ENCODE results near the gene MSANTD1.

MSANTD1 gene

DNA sequence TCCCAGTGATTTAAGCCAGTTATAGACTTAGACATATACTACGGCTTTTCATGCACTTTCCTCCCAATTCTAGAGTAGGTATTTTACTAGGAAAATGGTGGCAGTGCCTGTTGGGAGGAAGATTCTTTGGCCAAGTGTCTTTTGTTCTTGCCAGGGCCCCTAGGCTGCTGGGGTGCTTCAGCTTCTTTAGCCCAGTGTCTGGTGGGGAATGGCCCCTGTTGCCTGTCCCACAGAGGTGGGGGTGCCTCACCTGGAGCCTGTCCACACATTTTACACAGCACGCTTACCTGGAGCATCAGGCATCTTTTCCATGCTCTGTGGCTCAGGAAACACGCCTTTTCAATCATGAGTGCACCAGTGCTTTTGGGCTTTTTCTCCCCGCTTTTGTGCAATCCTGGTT lies 33.2 kb upstream of the MSANTD1 start:
- FAIRE-seq (no peak), DNase-seq (ENCODE audit: low spot score) (no peak)

DNA sequence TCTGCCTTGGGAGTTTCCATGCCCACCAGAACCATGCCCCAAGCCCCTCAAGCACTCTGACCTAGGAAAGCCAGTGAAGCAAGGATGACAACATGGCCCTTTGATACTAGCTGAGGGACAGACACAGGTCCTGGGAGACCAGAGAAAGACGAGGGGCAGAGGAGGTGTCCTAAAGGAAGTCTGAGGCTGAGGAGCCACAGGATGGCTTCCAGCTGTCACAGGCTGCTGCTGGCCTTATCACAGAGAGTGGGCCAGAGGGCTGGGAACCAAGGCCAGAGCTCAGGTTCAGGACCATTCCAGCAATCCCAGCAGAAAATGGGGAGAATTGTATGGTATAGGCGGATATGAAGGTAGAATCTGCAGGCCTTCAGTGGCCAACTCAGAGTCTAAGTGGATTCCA lies 31.7 kb upstream of the MSANTD1 start:
- no peak for FAIRE-seq
- DNase-seq (ENCODE audit: low spot score), result no peak

GRCh38 chr4:3217771-3218170 lies 31.2 kb upstream of the MSANTD1 start:
- DNase-seq (ENCODE audit: low spot score), result no peak
- FAIRE-seq, result no peak

GRCh38 chr4:3218824-3219760 lies 29.9 kb upstream of the MSANTD1 start:
- no peak for FAIRE-seq

DNA sequence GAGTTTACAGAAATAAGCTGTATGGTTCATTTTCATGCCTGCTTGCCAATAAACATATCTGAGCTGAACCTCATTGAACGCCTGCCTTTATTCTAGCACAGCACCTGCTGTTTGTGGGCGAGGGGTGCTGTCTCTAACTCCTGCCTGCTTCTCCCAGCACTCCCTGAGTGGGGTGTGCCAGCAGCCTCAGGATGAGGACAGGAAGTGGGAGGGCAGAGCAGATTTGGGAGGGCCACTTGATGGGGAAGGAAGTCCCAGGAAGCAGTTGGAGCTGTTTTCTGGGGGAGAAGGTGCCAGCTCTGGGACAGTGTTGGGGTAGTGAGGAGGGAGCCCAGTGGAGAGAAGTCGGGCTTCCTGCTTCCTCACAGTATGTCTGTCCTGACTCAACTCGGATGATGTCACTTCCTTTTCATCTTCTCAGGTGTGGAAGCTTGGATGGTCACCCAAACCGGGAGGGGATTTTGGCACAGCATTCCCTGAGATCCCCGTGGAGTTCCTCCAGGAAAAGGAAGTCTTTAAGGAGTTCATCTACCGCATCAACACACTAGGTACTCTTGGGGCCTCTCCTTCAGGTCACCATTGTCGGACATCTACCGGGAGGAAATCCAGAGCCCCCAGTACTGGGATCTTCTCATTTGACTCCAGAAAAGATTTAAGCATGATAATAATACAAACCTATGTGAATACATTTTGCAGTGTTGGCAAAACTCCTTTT lies 29.0 kb upstream of the MSANTD1 start:
- DNase-seq (ENCODE audit: low spot score), result no peak
- no peak for FAIRE-seq

More at GRCh38 chr4:3218824-3219760, 29.9 kb upstream of the MSANTD1 start:
- no peak for DNase-seq (ENCODE audit: low spot score)

- FAIRE-seq (no peak), DNase-seq (ENCODE audit: low spot score) (no peak)
Measured at GRCh38 chr4:3220476-3221183, 28.3 kb upstream of the MSANTD1 start.

DNA sequence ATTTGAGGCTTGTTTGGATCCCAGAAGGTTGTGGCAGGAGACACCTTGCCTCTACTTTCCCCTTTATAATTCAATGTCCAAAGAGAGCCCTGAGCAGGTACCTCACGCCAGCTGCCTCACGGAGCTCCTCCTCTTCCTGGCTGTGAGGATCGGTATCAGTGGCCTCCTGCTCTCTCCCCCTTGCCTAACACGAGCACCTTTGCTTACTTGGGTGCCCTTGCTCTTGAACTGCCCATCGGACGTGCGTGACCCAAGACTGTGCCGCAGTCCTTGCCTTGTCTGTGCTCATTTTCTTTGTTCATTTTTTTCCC lies 27.8 kb upstream of the MSANTD1 start:
- FAIRE-seq (no peak), DNase-seq (ENCODE audit: low spot score) (no peak)

DNA sequence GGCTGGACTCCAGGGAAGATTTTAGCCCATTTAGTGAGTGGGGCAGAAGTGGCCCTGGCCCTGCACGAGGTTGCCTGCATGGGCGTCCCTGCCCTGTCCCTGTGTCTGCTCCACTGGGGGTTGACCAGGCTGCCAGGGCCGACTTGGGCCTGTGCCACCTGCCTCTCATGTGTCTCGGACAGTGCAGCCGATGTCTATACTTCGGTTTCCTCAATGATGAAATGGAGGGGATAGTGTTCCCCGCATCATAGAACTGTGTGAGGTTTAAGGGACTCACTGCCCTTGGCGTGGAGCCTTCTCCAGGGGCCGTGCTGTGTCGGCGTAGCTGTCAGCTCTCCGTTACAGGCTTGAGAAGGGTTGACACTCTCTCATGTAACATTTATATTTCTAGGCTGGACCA lies 27.0 kb upstream of the MSANTD1 start:
- no peak for DNase-seq (ENCODE audit: low spot score)

GRCh38 chr4:3223346-3223745 lies 25.6 kb upstream of the MSANTD1 start:
- DNase-seq (ENCODE audit: low spot score), result no peak
- FAIRE-seq, result no peak

More for the DNA sequence above, 27.0 kb upstream of the MSANTD1 start:
- no peak for FAIRE-seq

GRCh38 chr4:3223956-3224748 lies 24.8 kb upstream of the MSANTD1 start:
- FAIRE-seq (no peak), DNase-seq (ENCODE audit: low spot score) (no peak)

GRCh38 chr4:3225071-3225850 lies 23.7 kb upstream of the MSANTD1 start:
- no peak for DNase-seq (ENCODE audit: low spot score)
- no peak for FAIRE-seq

DNA sequence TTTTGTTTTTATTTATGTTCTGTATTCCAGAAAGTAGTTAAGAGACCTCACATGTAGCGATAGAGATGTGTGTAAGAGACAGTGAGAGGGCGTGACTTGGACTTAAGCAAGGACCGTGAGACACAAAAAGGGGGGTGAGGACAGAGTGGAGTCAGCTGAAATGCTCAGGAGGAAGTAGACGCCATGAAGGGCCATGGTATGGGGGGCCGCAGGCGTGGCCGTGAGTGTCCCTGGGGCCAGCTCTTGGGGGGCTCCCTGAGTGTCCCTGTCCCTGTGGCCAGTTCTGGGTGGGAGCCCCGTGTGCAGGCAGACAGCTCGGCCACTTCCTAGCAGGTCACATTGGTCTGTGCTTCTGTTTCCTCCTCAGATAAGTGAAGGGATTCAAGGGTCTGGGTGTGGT lies 23.0 kb upstream of the MSANTD1 start:
- DNase-seq (ENCODE audit: low spot score), result no peak
- no peak for FAIRE-seq

- DNase-seq (ENCODE audit: low spot score) (no peak), FAIRE-seq (no peak)
Measured at GRCh38 chr4:3226467-3226866, 22.5 kb upstream of the MSANTD1 start.

DNA sequence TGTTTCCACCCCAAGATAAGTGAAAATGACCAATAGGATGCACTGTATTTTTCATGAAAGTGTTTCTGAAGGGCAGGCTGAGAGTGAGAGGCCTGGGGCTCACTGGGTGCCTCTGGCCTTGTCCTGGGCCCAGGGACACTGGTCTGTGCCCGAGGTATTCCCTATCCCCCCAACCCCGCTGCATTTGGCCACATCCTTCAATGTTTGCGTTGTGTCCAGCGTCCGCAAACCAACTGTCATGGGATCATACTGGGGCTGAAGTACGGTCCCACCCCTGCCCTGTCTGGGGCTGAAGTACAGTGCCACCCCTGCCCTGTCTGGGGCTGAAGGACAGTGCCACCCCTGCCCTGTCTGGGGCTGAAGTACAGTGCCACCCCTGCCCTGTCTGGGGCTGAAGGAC lies 22.0 kb upstream of the MSANTD1 start:
- no peak for FAIRE-seq
- DNase-seq (ENCODE audit: low spot score), result no peak

GRCh38 chr4:3227878-3228675 lies 20.9 kb upstream of the MSANTD1 start:
- DNase-seq (ENCODE audit: low spot score), result no peak
- no peak for FAIRE-seq

GRCh38 chr4:3228881-3229280 lies 20.1 kb upstream of the MSANTD1 start:
- peak; percentile 96 for FAIRE-seq

DNA sequence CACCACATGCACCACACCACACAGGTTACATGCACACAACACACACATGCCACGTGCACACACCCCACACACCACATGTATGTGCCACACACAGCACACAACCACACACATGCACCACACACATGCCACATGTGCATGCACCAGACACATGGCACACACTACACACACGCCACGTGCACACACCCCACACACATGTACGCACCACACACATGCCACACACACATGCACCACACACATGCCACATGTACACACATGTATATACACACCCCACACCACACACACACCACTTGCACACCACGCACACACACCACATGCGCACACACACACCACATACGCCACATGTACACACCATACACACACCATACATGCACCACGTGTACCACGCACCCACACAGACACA lies 19.6 kb upstream of the MSANTD1 start:
- no peak for DNase-seq (ENCODE audit: low spot score)
- peak; percentile 52 for FAIRE-seq

More at GRCh38 chr4:3228881-3229280, 20.1 kb upstream of the MSANTD1 start:
- DNase-seq (ENCODE audit: low spot score), result no peak

DNA sequence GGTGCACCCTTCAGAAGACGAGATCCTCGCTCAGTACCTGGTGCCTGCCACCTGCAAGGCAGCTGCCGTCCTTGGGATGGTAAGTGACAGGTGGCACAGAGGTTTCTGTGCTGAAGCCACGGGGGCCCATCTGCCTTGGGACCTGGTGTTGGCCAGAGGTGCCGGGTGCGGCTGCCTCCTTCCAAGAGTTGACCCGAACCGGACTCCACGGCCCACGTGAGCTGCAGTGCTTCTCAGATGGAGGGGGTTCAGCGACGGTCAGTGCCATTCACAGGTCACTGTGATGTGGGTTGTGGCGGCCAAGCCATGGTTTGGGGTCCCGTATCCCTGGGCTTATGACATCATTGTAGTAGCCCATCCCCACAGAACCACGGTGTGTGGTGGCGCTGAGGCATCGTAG lies 19.0 kb upstream of the MSANTD1 start:
- DNase-seq (ENCODE audit: low spot score), result no peak
- FAIRE-seq, result no peak

GRCh38 chr4:3231471-3231870 lies 17.5 kb upstream of the MSANTD1 start:
- FAIRE-seq (no peak), DNase-seq (ENCODE audit: low spot score) (no peak)

DNA sequence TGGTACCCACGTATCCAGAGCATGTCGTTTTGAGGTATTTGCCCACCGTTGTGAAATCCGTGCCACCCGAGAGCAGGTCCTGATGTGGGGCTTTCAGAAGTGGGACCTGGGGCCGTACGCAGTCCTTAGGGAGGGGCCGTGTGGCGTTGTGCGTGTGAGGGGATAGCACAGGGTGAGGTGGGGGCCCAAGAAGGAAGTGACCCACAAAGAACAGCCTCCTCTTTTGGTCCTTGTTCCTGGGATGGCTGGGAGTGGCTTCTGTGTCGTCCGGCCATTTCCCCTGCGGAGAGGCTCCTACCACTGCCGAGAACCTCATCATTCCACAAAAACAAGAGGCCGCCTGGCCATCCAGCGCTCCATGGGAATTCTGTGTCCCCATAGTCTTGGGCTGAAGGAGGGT lies 17.0 kb upstream of the MSANTD1 start:
- DNase-seq (ENCODE audit: low spot score) (no peak), FAIRE-seq (no peak)
